Duodenal mucosa (tissue), 2 donors: Measurements from ENCODE around the gene TLE1.
"Not testable (repeated sequence)": the region's sequence is repeated elsewhere in the genome, so short reads cannot be mapped to it uniquely, and the experiment has no call there.

Experiments
- H3K27ac ChIP-seq: one replicate; pipeline ENCODE4 v1.7.0; 2013; ENCODE audit warnings: low read depth, low read length
- H3K27me3 ChIP-seq, 2 donors: one replicate each; pipeline ENCODE4 v1.7.0; 2013; ENCODE audit warnings: low read length in 2 of 2, control low read depth in 1 of 2; ENCODE audit not compliant: insufficient read depth in 2 of 2, control insufficient read depth in 1 of 2
- H3K36me3 ChIP-seq, 2 donors: one replicate each; pipeline ENCODE4 v1.7.0; 2013; ENCODE audit warnings: low read length in 2 of 2, control low read depth in 1 of 2; ENCODE audit not compliant: insufficient read depth in 2 of 2, control insufficient read depth in 1 of 2
- H3K4me1 ChIP-seq, 2 donors: one replicate each; pipeline ENCODE4 v1.7.0; 2013; ENCODE audit warnings: low read length in 2 of 2, control low read depth in 1 of 2; ENCODE audit not compliant: insufficient read depth in 2 of 2, control insufficient read depth in 1 of 2
- H3K4me3 ChIP-seq, 2 donors: one replicate each; pipeline ENCODE4 v1.7.0; 2013; ENCODE audit warnings: low read length in 2 of 2, low read depth in 1 of 2
- H3K9ac ChIP-seq, 2 donors: one replicate each; pipeline ENCODE4 v1.7.0; 2013; ENCODE audit warnings: low read length in 2 of 2, low read depth in 1 of 2
- H3K9me3 ChIP-seq, 2 donors: one replicate each; pipeline ENCODE4 v1.7.0; 2013; ENCODE audit warnings: low read length in 2 of 2, control low read depth in 1 of 2; ENCODE audit not compliant: control insufficient read depth in 1 of 2

Gene TLE1

DNA sequence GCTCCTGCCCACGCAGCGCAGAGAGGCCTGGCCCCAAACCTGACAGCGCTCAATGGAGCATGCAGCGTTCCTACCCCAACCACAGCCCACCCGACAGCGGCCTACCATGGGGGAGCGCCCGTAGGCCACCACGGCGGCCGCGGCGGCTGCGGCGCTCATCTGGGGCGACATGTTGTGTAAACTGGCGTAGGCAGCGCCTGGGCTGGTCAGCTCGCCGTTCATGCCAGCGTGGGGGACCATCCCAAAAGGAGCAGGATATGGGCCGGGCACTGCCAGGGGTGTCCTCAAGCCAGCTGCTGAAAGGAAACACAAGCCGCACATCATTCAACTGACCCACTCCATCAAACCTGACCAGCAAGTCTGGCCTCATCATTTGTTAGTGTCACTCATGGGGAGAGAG is 77.7 kb downstream of the TLE1 start:
- no peak overlapping the region for H3K27ac ChIP-seq
- H3K27me3 ChIP-seq: no peaks in the 10 kb centered on the region
- H3K36me3 ChIP-seq: peaks cover 0 to 8% of the 10 kb centered on the region in 2 donors
- no peak overlapping the region for H3K9ac ChIP-seq
- peaks cover 0 to 8% of the 10 kb centered on the region in 2 donors for H3K4me1 ChIP-seq
- H3K4me3 ChIP-seq: no peak overlapping the region
- no peaks in the 10 kb centered on the region for H3K9me3 ChIP-seq

DNA sequence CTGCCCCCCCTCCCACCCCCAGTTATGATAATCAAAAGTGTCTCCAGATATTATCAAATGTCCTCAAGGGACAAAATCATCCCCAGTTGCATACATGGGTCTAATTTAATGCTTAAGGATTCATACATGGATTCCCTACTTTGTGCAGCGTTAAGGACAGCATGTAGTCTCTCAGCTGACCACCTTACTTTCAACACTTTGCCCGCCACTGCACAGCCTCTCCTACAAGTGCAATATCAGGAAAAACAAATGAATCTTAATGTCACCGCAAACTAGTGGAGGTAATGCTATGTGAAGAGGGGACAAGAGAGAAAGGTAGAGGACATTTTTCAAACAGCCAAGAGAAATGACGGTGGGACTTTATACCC is 78.6 kb downstream of the TLE1 start:
- Histone ChIP-seq H3K27me3 (no peaks in the 10 kb centered on the region), H3K4me1 (peaks cover 0 to 8% of the 10 kb centered on the region in 2 donors), H3K27ac (no peak overlapping the region), H3K9me3 (no peaks in the 10 kb centered on the region), H3K36me3 (peaks cover 0 to 8% of the 10 kb centered on the region in 2 donors), H3K4me3 (no peak overlapping the region), H3K9ac (no peak overlapping the region)

DNA sequence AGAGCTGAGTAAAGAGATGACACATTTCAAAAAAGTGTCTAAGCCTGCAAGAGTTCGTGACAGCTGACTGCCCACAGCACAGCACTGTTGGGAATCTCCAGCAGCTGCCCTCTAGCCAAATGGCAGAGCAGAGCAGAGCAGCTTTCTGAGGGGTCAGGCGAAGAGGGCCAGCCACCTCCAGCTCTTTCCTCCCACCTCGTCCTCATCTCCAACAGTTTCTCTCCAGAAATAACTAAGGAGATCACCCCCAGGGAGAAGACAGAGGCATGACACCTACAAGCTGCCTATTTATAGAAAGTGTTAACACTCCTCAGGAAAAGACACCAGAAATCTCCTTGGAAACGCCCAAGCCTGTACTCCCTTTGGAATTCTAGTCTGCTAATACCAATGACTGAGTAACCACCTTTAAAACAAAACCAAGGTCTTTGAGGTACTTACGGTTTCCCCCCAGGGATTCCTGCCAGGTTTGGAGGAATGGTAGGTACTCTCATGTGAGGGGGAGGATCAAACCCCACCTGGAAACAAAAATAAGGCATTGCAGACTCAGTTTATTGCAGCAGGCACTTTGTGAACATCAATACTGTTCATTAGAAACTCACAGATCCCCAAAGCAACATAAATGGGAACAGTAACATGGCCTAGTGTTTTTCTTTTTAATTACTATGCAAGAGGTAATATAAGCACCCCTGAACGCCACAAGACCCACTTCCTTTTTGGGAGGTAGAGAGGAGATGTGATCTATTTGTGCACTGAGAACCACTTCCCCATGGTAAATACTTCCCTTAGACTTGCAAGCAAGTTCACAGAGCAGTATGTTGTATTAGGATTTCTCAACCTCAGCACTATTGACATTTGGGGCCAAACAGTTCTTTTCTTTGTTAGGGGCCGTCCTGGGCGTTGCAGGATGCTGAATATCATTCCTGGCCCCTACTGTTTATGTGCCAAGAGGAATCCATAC is 79.3 kb downstream of the TLE1 start:
- no peak overlapping the region for H3K4me3 ChIP-seq
- no peak overlapping the region for H3K27ac ChIP-seq
- H3K36me3 ChIP-seq: peaks cover 0 to 8% of the 10 kb centered on the region in 2 donors

DNA sequence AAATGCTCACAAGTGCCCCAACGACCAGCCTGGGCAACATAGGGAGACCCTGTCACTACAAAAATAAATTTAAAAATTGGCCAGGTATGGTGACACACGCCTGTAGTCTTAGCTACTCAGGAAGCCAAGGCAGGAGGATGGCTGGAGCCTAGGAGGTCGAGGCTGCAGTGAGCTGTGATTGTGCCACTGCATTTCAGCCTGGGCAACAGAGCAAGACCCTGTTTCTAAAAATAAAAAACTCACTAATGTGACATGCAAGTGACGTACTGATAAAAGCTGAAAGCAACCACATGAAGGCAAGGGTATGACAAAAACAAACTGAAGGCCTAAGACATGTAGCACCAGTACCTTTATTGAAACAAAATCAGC is 81.1 kb downstream of the TLE1 start:
- Histone ChIP-seq H3K36me3 (peaks cover 0 to 12% of the 10 kb centered on the region in 2 donors), H3K27ac (no peak overlapping the region), H3K9ac (no peak overlapping the region)

More for the DNA sequence above, 79.3 kb downstream of the TLE1 start:
- no peaks in the 10 kb centered on the region for H3K27me3 ChIP-seq
- peaks cover 0 to 8% of the 10 kb centered on the region in 2 donors for H3K4me1 ChIP-seq
- no peaks in the 10 kb centered on the region for H3K9me3 ChIP-seq
- H3K9ac ChIP-seq: no peak overlapping the region

DNA sequence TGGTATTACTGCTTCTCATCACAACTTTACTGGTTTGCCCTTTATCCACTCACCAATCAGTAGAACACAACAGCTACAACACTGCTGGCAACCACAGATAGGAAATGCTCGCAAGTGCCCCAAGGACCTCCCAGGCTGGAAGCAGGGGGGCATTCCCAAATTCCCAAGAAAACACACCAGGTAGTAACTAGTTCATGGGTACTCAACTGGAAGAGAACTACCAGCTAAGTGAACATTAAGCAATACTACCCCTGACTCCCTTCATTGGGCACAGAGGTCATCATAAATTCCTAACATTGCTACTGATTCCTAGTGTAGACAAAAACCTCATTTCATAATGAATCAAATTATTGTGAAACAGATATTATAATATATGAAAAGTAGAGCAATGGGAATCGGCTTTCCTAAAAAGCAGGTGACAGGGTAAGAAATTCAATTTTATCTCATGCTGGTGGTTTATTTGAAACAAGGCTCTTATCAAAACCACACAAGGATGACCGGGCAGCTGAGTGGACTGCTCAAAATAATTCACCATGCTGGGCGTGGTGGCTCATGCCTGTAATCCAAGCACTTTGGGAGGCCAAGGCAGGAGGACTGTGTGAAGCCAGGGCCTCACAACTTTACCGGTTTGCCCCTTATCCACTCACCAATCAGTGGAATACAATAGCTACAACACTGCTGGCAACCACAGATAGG is 81.6 kb downstream of the TLE1 start:
- Histone ChIP-seq H3K36me3 (peaks cover 0 to 12% of the 10 kb centered on the region in 2 donors), H3K27ac (no peak overlapping the region), H3K4me3 (no peak overlapping the region), H3K9ac (no peak overlapping the region), H3K9me3 (no peaks in the 10 kb centered on the region), H3K27me3 (no peaks in the 10 kb centered on the region), H3K4me1 (peaks cover 0 to 8% of the 10 kb centered on the region in 2 donors)

More for the DNA sequence above, 81.1 kb downstream of the TLE1 start:
- Histone ChIP-seq H3K4me3 (no peak overlapping the region), H3K27me3 (no peaks in the 10 kb centered on the region), H3K9me3 (no peaks in the 10 kb centered on the region), H3K4me1 (peaks cover 0 to 8% of the 10 kb centered on the region in 2 donors)

DNA sequence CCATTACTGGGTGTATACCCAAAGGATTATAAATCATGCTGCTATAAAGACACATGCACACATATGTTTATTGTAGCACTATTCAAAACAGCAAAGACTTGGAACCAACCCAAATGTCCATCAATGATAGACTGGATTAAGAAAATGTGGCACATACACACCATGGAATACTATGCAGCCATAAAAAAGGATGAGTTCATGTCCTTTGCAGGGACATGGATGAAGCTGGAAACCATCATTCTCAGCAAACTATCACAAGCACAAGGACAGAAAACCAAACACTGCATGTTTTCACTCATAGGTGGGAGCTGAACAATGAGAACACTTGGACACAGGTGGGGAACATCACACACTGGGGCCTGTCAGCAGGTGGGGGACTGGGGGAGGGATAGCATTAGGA is 83.1 kb downstream of the TLE1 start:
- H3K27me3 ChIP-seq, H3K9ac ChIP-seq, H3K4me3 ChIP-seq, H3K36me3 ChIP-seq, H3K4me1 ChIP-seq, H3K27ac ChIP-seq, H3K9me3 ChIP-seq: not testable (repeated sequence)

DNA sequence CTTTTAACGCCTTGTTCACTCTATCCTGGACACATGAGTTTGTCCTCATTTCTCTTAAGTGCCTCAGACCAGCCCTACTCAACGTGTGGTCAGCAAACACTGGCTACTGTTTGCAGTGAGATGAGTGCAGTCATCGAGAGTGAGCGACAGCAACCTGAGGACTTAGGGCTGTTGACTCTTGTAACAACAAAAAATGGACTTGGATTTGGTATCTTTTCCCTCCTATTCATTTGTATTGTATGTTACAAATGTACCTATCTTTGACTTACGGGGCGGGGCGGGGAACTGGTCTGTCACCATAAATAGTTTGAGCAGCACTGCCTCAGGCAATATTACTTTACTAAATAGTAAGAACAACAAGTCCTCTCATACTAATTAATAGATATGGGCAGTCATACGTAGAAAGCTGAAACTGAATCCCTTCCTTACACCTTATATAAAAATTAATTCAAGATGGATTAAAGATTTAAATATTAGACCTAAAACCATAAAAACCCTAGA is 84.1 kb downstream of the TLE1 start:
- no peaks in the 10 kb centered on the region for H3K27me3 ChIP-seq
- H3K4me1 ChIP-seq: peaks cover 0 to 3% of the 10 kb centered on the region in 2 donors
- peaks cover 0 to 5% of the 10 kb centered on the region in 2 donors for H3K36me3 ChIP-seq
- no peak overlapping the region for H3K9ac ChIP-seq
- H3K4me3 ChIP-seq: no peak overlapping the region
- no peak overlapping the region for H3K27ac ChIP-seq
- H3K9me3 ChIP-seq: no peaks in the 10 kb centered on the region

DNA sequence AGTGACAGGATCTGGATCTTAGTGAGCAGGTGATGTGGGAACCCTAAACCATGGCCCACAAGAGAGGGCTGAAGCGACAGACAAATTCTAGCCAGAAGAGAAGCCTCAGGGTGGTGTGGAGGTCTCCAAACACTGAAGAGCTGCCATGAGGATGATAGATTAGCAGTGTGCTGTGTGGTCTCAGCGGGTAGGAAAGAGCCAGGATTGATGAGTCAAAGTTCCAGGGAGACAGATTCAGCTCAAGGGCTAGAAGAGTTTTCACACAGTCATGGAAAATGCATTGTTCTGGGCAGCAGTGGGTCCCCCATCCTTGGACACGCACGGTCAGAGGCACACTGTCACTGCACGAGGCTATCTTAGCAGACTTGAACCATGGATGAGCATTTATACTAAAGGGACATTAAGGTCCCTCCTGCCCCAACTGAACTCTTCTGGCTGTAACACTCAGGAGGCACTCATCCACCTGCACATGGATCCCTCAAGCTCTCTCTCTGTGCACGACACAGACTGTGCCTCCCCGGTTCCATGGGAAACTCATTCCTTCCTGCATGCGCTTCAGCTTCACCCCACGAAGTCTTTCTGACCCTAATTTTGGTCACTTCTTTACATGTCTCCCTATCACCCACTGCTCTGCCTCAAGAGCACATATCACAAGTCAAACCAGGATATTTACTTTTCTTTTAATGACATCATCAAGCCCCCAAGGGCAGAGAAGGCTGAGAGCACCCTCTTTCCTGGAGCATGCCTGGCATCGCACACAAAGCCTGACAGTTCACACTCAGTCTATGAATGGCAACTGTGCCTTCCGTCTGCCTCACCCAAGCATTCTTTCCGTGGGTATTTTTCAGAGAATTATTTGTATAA is 84.8 kb downstream of the TLE1 start:
- Histone ChIP-seq H3K27ac (no peak overlapping the region), H3K9me3 (no peaks in the 10 kb centered on the region), H3K9ac (no peak overlapping the region), H3K4me3 (no peak overlapping the region), H3K27me3 (no peaks in the 10 kb centered on the region), H3K4me1 (no peaks in the 10 kb centered on the region), H3K36me3 (peaks cover 0 to 5% of the 10 kb centered on the region in 2 donors)

DNA sequence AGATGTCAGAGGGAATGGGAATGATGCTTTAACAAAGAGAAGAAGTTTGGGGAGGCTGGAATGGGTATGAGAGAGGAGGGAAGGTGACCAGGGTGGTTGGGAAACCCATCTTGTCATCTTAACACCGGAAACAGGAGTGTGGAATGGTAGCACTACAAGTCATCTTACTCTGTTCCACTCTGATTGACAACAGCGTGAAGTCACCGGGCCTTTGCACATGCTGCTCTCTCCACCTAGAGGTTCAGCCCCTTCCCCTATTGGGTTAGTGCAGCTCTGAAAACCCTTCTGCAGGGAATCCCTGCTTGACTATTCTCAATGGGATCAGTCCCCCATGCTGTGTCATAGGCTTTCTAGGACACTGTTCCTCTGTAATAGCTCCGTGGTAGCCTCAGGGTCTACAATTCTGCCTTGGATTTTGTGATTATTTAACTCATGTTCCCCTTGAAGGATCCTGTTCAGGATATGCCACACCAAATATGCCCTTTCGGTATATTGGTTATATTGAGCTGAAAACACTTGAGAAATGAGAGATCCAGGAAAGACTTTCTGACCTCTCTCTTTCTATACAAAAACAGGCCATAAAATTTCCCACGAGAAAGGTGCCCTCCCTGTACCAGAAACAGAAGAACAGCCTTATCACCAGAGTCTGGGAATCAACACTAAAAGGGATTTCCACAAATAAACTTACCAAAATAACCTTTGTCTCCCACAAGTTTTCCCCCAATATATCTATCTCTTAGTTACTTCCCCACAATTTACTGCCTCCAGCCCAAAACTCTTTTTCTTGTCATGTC is 86.3 kb downstream of the TLE1 start:
- Histone ChIP-seq H3K27ac (no peak overlapping the region), H3K9me3 (no peaks in the 10 kb centered on the region), H3K4me3 (no peak overlapping the region), H3K36me3 (peaks cover 0 to 5% of the 10 kb centered on the region in 2 donors), H3K9ac (no peak overlapping the region), H3K4me1 (no peaks in the 10 kb centered on the region), H3K27me3 (no peaks in the 10 kb centered on the region)
